K562 (cell line): Measurements from ENCODE around the gene KRTAP10-6. TPM values are rescaled to one million over a fixed set of nuclear protein-coding genes. Genes with fewer than 3 reads are reported as not detected.
"Not testable (repeated sequence)": the region's sequence is repeated elsewhere in the genome, so short reads cannot be mapped to it uniquely, and the experiment has no call there.

Experiments used
- ATAC-seq: fragments of 200-7000 bp; cut with Tn5 transposase; 3 replicates; pipeline ENCODE4 v1.9.1; 2020; ENCODE audit warnings: moderate library complexity
- BruUV-seq: library from RNA; stranded (reverse); fragments of 400-500 nt; replicated peaks from 2 replicates; lab custom pipeline; 2021; lab: Mats Ljungman, UMichigan
- CTCF ChIA-PET: fragments of 300-600 bp; formaldehyde crosslinking; extraction: SDS; loops from one replicate; lab custom pipeline; 2021; ENCODE audit warnings: low intra/inter-chr PET ratio; lab: Yijun Ruan, JAX
- POLR2A ChIA-PET: fragments of 300-600, 350-650 bp; sonication (Branson Sonifier 250); formaldehyde crosslinking; extraction: SDS; loops from one replicate; lab custom pipeline; 2021; ENCODE audit warnings: antibody characterized with exemption, inconsistent platforms; lab: Yijun Ruan, JAX
- DNase-seq, 4 experiments: peaks; one replicate each; pipeline versions ENCODE4 v3.0.0 to v3.0.0-alpha.2; 2011 to 2018; ENCODE audit warnings: low spot score in 3 of 4, mixed read lengths in 3 of 4; ENCODE audit errors: extremely low read depth in 1 of 4
- FAIRE-seq: peaks from 2 replicates; lab custom pipeline; 2011; peaks lifted over from hg19 to GRCh38; lab: Jason Lieb, UNC
- H2AFZ ChIP-seq: 2 replicates; pipeline ENCODE4 v1.6.0; 2011; ENCODE audit warnings: low read depth, low read length, control low read depth, inconsistent platforms
- H3K27ac ChIP-seq: fragments of 200-600 bp; 3 replicates; pipeline ENCODE4 v1.8.0; 2011; ENCODE audit warnings: low read depth, mild to moderate bottlenecking, control low read depth, inconsistent platforms, low read length, moderate library complexity, mixed read lengths; ENCODE audit errors: extremely low read depth
- H3K27me3 ChIP-seq, 2 experiments: fragments of 300-600 bp in 1 of 2; 2 replicates in 1 of 2; 3 replicates in 1 of 2; pipeline versions ENCODE4 v1.6.0 to v1.8.0; 2011; ENCODE audit warnings: inconsistent platforms in 2 of 2, low read length in 2 of 2, mild to moderate bottlenecking in 1 of 2, mixed read lengths in 1 of 2, moderate library complexity in 1 of 2; ENCODE audit not compliant: control insufficient read depth in 2 of 2, insufficient read depth in 2 of 2
- H3K36me3 ChIP-seq: fragments of 300-600 bp; 3 replicates; pipeline ENCODE4 v1.8.0; 2011; ENCODE audit warnings: mild to moderate bottlenecking, low read length, inconsistent platforms; ENCODE audit not compliant: control insufficient read depth, insufficient read depth
- H3K4me1 ChIP-seq, 2 experiments: fragments of 200-600 bp in 1 of 2; replicated peaks in 1 of 2; 2 replicates in 1 of 2; 3 replicates in 1 of 2; pipeline versions ENCODE4 v1.5.1 to v1.8.0; 2011; ENCODE audit warnings: inconsistent platforms in 2 of 2, low read length in 2 of 2, mild to moderate bottlenecking in 1 of 2, mixed read lengths in 1 of 2, moderate library complexity in 1 of 2; ENCODE audit not compliant: control insufficient read depth in 2 of 2, insufficient read depth in 2 of 2
- H3K4me2 ChIP-seq: 2 replicates; pipeline ENCODE4 v1.6.1; 2011; ENCODE audit warnings: low read length, control low read depth, inconsistent platforms, mixed read lengths; ENCODE audit not compliant: insufficient read depth
- H3K4me3 ChIP-seq: fragments of 200-600 bp; sonication (generic), shearing (Covaris generic); 2 replicates; pipeline ENCODE4 v1.5.1; 2016; ENCODE audit warnings: control low read depth, inconsistent platforms
- H3K79me2 ChIP-seq: fragments of 200-600 bp; 3 replicates; pipeline ENCODE4 v1.8.0; 2011; ENCODE audit warnings: low read length, inconsistent platforms; ENCODE audit not compliant: control insufficient read depth, insufficient read depth
- H3K9ac ChIP-seq, 2 experiments: 2 replicates each; pipeline versions ENCODE4 v1.6.0 to v1.6.1; 2011; ENCODE audit warnings: low read depth in 2 of 2, low read length in 2 of 2, control low read depth in 1 of 2, inconsistent platforms in 1 of 2, mild to moderate bottlenecking in 1 of 2, mixed read lengths in 1 of 2; ENCODE audit not compliant: insufficient read depth in 1 of 2
- H3K9me1 ChIP-seq: one replicate; pipeline ENCODE4 v1.6.0; 2011; ENCODE audit warnings: inconsistent platforms, mild to moderate bottlenecking, low read length, moderate library complexity; ENCODE audit not compliant: control insufficient read depth, insufficient read depth
- H3K9me3 ChIP-seq: replicated peaks from 2 replicates; pipeline ENCODE4 v1.5.1; 2011; ENCODE audit warnings: low read depth, low read length, inconsistent platforms; ENCODE audit not compliant: control insufficient read depth, insufficient read depth
- H4K20me1 ChIP-seq: replicated peaks from 2 replicates; pipeline ENCODE4 v1.6.1; 2011; ENCODE audit warnings: low read length, inconsistent platforms, mixed read lengths; ENCODE audit not compliant: control insufficient read depth, insufficient read depth
- YBX1 ChIP-seq: fragments of 450-650 bp; IDR thresholded peaks from 2 replicates; pipeline ENCODE4 v1.7.1; 2016; ENCODE audit warnings: mild to moderate bottlenecking
- WGBS: fragments of 100-300 bp; shearing (Covaris generic); methylation state at CpG from one replicate; pipeline ENCODE4 v1.1.6; 2016; ENCODE audit warnings: low coverage, mixed read lengths; ENCODE audit not compliant: insufficient coverage; ENCODE audit errors: missing lambda C conversion rate; 5-methylcytosine and 5-hydroxymethylcytosine counted together
- in situ Hi-C: fragments of 300-500 bp; cut with MboI; formaldehyde crosslinking; loops from 4 replicates; pipeline ENCODE4 v1.15.0; 2018; ENCODE audit warnings: inconsistent platforms, mixed read lengths
- intact Hi-C: fragments of 100-400 bp; cut with micrococcal nuclease; formaldehyde crosslinking; loops from 2 replicates; pipeline ENCODE4 v1.14.2; 2022
- polyA plus RNA-seq, 8 experiments: library from polyadenylated mRNA; depleted of rRNA in 4 of 8; stranded (reverse) in 5 of 8; unstranded in 3 of 8; fragments of >200 nt; fragmentation: Nextera tagmentation in 2 of 8; fragmentation: Illumina TruSeq in 1 of 8; extraction: Ambion mirVana in 2 of 8; extraction: Trizol in 1 of 8; gene quantifications; 2 replicates each; pipeline versions ENCODE4 v1.2.1 to v1.2.3, GENCODE V29; 2011 to 2014; ENCODE audit warnings: inconsistent platforms in 1 of 8, missing spikeins in 1 of 8
- total RNA-seq, 7 experiments: library from RNA; depleted of rRNA in 6 of 7; stranded (reverse); fragments of >200 nt in 6 of 7; fragmentation: Illumina TruSeq in 2 of 7; extraction: Trizol in 2 of 7; gene quantifications; 2 replicates each; pipeline versions ENCODE4 v1.2.1 to v1.2.3, GENCODE V29; 2011 to 2021; ENCODE audit warnings: low replicate concordance in 1 of 7
- TF ChIP-seq, protein P1 (sequence below): sonication (generic); formaldehyde crosslinking; IDR thresholded peaks from 2 replicates; pipeline ENCODE4 v1.8.0; 2023; ENCODE audit warnings: missing genetic modification reagents, mild to moderate bottlenecking, borderline replicate concordance
- TF ChIP-seq, protein P2 (sequence below), 2 experiments: fragments of 450-650 bp; IDR thresholded peaks; 2 replicates each; pipeline ENCODE4 v1.6.1; 2016

The KRTAP10-6 gene
- total and polyA plus RNA-seq, 9 of the 15 experiments (the other 6 are each of a cell fraction or from before 2014, with no cell fraction given), result not detected

DNA sequence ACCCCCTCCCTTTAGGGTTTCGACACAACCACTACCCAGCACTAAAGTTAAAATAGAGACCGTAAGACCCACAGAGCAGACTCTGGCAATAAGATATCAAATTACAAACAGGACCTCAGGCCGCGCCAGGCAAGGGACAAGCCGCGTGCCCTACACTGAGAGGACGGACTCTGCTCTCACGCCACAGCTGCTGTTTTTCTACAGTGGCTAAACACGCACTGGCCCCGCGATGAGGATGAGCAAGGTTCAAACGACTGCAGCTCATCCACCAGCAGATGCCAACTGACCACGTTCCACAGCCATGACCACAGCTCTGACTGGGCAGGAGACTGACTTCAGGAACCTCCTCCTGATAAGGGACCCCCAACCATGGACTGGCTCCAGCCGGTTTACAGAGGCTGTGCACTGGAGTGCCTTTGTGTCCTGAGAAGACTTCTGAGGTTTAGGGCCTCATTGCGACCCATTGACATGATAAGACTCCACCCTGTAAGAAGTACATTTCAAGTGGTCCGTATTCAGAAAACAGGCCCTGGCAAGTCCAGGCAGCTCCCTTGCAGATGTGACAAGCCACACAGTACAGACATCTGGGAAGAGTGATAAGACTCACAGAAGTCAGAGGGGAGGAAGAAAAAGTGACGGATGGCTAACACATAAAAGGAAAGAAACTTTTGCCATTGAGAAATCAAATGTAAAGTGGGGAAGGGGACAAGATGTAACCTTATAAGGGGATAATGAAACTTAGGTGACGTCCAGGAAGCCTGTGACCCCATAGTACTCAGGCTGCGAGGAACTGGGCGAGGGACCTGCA is 1.5 kb upstream of the KRTAP10-6 start (continued):
- TF ChIP-seq, protein P1, sequence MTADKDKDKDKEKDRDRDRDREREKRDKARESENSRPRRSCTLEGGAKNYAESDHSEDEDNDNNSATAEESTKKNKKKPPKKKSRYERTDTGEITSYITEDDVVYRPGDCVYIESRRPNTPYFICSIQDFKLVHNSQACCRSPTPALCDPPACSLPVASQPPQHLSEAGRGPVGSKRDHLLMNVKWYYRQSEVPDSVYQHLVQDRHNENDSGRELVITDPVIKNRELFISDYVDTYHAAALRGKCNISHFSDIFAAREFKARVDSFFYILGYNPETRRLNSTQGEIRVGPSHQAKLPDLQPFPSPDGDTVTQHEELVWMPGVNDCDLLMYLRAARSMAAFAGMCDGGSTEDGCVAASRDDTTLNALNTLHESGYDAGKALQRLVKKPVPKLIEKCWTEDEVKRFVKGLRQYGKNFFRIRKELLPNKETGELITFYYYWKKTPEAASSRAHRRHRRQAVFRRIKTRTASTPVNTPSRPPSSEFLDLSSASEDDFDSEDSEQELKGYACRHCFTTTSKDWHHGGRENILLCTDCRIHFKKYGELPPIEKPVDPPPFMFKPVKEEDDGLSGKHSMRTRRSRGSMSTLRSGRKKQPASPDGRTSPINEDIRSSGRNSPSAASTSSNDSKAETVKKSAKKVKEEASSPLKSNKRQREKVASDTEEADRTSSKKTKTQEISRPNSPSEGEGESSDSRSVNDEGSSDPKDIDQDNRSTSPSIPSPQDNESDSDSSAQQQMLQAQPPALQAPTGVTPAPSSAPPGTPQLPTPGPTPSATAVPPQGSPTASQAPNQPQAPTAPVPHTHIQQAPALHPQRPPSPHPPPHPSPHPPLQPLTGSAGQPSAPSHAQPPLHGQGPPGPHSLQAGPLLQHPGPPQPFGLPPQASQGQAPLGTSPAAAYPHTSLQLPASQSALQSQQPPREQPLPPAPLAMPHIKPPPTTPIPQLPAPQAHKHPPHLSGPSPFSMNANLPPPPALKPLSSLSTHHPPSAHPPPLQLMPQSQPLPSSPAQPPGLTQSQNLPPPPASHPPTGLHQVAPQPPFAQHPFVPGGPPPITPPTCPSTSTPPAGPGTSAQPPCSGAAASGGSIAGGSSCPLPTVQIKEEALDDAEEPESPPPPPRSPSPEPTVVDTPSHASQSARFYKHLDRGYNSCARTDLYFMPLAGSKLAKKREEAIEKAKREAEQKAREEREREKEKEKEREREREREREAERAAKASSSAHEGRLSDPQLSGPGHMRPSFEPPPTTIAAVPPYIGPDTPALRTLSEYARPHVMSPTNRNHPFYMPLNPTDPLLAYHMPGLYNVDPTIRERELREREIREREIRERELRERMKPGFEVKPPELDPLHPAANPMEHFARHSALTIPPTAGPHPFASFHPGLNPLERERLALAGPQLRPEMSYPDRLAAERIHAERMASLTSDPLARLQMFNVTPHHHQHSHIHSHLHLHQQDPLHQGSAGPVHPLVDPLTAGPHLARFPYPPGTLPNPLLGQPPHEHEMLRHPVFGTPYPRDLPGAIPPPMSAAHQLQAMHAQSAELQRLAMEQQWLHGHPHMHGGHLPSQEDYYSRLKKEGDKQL (CRISPR knock-in tag), result 0 out of 2 replicates have a peak, but pooled peaks have one; percentile 22
- TF ChIP-seq, protein P2, sequence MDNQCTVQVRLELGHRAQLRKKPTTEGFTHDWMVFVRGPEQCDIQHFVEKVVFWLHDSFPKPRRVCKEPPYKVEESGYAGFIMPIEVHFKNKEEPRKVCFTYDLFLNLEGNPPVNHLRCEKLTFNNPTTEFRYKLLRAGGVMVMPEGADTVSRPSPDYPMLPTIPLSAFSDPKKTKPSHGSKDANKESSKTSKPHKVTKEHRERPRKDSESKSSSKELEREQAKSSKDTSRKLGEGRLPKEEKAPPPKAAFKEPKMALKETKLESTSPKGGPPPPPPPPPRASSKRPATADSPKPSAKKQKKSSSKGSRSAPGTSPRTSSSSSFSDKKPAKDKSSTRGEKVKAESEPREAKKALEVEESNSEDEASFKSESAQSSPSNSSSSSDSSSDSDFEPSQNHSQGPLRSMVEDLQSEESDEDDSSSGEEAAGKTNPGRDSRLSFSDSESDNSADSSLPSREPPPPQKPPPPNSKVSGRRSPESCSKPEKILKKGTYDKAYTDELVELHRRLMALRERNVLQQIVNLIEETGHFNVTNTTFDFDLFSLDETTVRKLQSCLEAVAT (IDR thresholded peaks at IDR 0.05), result 0 out of 4 replicates have a peak, but pooled peaks of 1 of the 2 experiments have one; percentile 45
- no peak for TF ChIP-seq YBX1

DNA sequence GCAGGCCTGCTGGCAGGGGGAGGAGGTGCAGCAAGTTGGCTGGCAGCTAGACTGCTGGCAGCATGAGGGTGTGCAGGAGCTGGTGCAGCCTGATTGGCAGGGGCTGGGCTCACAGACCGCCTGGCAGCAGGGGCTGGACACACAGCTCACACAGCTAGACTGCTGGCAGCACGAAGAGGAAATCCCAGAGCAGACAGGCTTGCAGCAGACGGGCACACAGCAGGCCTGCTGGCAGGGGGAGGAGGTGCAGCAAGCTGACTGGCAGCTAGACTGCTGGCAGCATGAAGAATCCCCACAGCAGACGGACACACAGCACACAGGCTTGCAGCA is 539 bp downstream of the KRTAP10-6 start:
- H3K4me3 ChIP-seq, in situ Hi-C loops, BruUV-seq, H3K9ac ChIP-seq, H3K9me1 ChIP-seq, H3K4me2 ChIP-seq, H3K27ac ChIP-seq, H3K79me2 ChIP-seq, FAIRE-seq, H3K9me3 ChIP-seq, CTCF ChIA-PET, H2AFZ ChIP-seq, DNase-seq, H4K20me1 ChIP-seq, ATAC-seq, intact Hi-C loops, H3K36me3 ChIP-seq: not testable (repeated sequence)
- WGBS, result no CpG with 5 or more reads among the region's 4 CpGs
- peaks cover 0 to 15% of the 10 kb centered on the region in 2 experiments; a peak in 1 of 5 replicates for H3K27me3 ChIP-seq
- POLR2A ChIA-PET, result interaction anchor here (1.2 kb wide), 1 partner anchor 18 kb away, joined by 5 read pairs; the partner anchor contains the start of gene KRTAP10-4
- H3K4me1 ChIP-seq, result peaks cover 24 to 37% of the 10 kb centered on the region in 2 experiments
